DND-41 (cell line): Measurements from ENCODE around the gene MPP2.

Experiments
- EZH2 ChIP-seq: IDR thresholded peaks from 3 replicates; pipeline ENCODE4 v1.6.1; 2012; ENCODE audit warnings: borderline replicate concordance, low read depth, mild to moderate bottlenecking, moderate library complexity, low read length, inconsistent platforms; ENCODE audit not compliant: severe bottlenecking
- TF ChIP-seq, protein P1 (sequence below): IDR thresholded peaks from 2 replicates; pipeline ENCODE4 v1.5.1; 2012; ENCODE audit warnings: borderline replicate concordance, low read length, moderate library complexity, mild to moderate bottlenecking; ENCODE audit not compliant: poor library complexity, severe bottlenecking; ENCODE audit errors: extremely low read depth

DNA sequence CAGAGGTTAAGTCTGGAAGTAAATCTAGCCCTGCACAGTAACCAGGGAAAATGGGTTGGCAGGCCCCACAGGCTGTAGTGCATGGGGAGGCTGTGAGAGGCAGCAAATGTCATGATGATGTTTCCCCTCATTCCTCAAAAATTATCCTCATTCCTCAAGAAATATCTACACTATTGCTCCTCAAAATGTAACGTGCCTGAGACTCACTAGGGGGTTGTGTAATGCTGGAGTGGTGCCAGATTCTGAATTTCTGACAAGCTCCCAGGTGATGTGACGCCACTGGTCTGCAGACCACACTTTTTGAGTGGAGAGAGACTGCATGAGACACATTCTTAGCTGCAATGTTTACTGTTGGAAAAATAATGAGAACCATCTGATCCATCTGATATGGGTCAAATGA, 73.2 kb downstream of the MPP2 start:
- TF ChIP-seq, protein P1, sequence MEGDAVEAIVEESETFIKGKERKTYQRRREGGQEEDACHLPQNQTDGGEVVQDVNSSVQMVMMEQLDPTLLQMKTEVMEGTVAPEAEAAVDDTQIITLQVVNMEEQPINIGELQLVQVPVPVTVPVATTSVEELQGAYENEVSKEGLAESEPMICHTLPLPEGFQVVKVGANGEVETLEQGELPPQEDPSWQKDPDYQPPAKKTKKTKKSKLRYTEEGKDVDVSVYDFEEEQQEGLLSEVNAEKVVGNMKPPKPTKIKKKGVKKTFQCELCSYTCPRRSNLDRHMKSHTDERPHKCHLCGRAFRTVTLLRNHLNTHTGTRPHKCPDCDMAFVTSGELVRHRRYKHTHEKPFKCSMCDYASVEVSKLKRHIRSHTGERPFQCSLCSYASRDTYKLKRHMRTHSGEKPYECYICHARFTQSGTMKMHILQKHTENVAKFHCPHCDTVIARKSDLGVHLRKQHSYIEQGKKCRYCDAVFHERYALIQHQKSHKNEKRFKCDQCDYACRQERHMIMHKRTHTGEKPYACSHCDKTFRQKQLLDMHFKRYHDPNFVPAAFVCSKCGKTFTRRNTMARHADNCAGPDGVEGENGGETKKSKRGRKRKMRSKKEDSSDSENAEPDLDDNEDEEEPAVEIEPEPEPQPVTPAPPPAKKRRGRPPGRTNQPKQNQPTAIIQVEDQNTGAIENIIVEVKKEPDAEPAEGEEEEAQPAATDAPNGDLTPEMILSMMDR, result no peak
- TF ChIP-seq EZH2, result no peak
